ENCODE results near the gene BBS2. TPM values are rescaled to one million over a fixed set of nuclear protein-coding genes. Genes with fewer than 3 reads are reported as not detected.

The BBS2 gene
- total and polyA plus RNA-seq, 4 donors = 14.0 to 70.0 (median 33.0) TPM

- Histone ChIP-seq H3K27me3 (ENCODE audit: control insufficient read depth in 3 of 3, insufficient read depth in 3 of 3, low read length in 2 of 3) (peaks cover 0 to 3% (median 0%) of the 10 kb centered on the region in 3 donors), H3K36me3 (ENCODE audit: control insufficient read depth in 4 of 4, insufficient read depth in 4 of 4, low read length in 4 of 4) (no peaks in the 10 kb centered on the region), H3K9ac (ENCODE audit: insufficient read depth in 1 of 2, low read length in 2 of 2) (no peak overlapping the region), H3K4me3 (no peak overlapping the region), H3K27ac (ENCODE audit: low read depth in 1 of 2, low read length in 1 of 2) (no peak overlapping the region), H3K4me1 (ENCODE audit: control insufficient read depth in 5 of 5, insufficient read depth in 5 of 5, low read length in 5 of 5) (no peaks in the 10 kb centered on the region), H3K9me3 (ENCODE audit: control insufficient read depth in 4 of 4, insufficient read depth in 3 of 4, low read length in 3 of 4) (no peaks in the 10 kb centered on the region)
- ATAC-seq (ENCODE audit: insufficient read depth, low FRiP score) (no peak), DNase-seq (no peak)
- 18 to 26% methylated on average over 2 of the region's 2 CpGs for WGBS, 2 donors
- no peak for TF ChIP-seq CTCF (IDR thresholded peaks at IDR 0.05; ENCODE audit: control extremely low read depth, extremely low read depth)
Measured at GRCh38 chr16:56542039-56542438, 22.2 kb upstream of the BBS2 start.

GRCh38 chr16:56539656-56540055 is 19.8 kb upstream of the BBS2 start:
- no peak overlapping the region for H3K27ac ChIP-seq (ENCODE audit: low read depth in 1 of 2, low read length in 1 of 2)
- no peak overlapping the region for H3K4me3 ChIP-seq
- no peaks in the 10 kb centered on the region for H3K36me3 ChIP-seq (ENCODE audit: control insufficient read depth in 4 of 4, insufficient read depth in 4 of 4, low read length in 4 of 4)
- H3K9ac ChIP-seq (ENCODE audit: insufficient read depth in 1 of 2, low read length in 2 of 2) = no peak overlapping the region
- H3K9me3 ChIP-seq (ENCODE audit: control insufficient read depth in 4 of 4, insufficient read depth in 3 of 4, low read length in 3 of 4) = no peaks in the 10 kb centered on the region
- no peaks in the 10 kb centered on the region for H3K4me1 ChIP-seq (ENCODE audit: control insufficient read depth in 5 of 5, insufficient read depth in 5 of 5, low read length in 5 of 5)
- WGBS, 2 donors = 74 to 84% methylated on average over 4 of the region's 4 CpGs
- H3K27me3 ChIP-seq (ENCODE audit: control insufficient read depth in 3 of 3, insufficient read depth in 3 of 3, low read length in 2 of 3) = peaks cover 0 to 3% (median 0%) of the 10 kb centered on the region in 3 donors
- TF ChIP-seq CTCF (IDR thresholded peaks at IDR 0.05; ENCODE audit: control extremely low read depth, extremely low read depth) = no peak
- DNase-seq (no peak), ATAC-seq (ENCODE audit: insufficient read depth, low FRiP score) (no peak)

GRCh38 chr16:56538331-56538730 is 18.5 kb upstream of the BBS2 start:
- DNase-seq (no peak), ATAC-seq (ENCODE audit: insufficient read depth, low FRiP score) (no peak)
- H3K36me3 ChIP-seq (ENCODE audit: control insufficient read depth in 4 of 4, insufficient read depth in 4 of 4, low read length in 4 of 4) = no peaks in the 10 kb centered on the region
- WGBS, 2 donors = 92 to 94% methylated on average over 7 of the region's 7 CpGs
- no peaks in the 10 kb centered on the region for H3K9me3 ChIP-seq (ENCODE audit: control insufficient read depth in 4 of 4, insufficient read depth in 3 of 4, low read length in 3 of 4)
- H3K4me1 ChIP-seq (ENCODE audit: control insufficient read depth in 5 of 5, insufficient read depth in 5 of 5, low read length in 5 of 5) = no peaks in the 10 kb centered on the region
- no peak for TF ChIP-seq CTCF (IDR thresholded peaks at IDR 0.05; ENCODE audit: control extremely low read depth, extremely low read depth)
- no peak overlapping the region for H3K27ac ChIP-seq (ENCODE audit: low read depth in 1 of 2, low read length in 1 of 2)
- peaks cover 0 to 3% (median 0%) of the 10 kb centered on the region in 3 donors for H3K27me3 ChIP-seq (ENCODE audit: control insufficient read depth in 3 of 3, insufficient read depth in 3 of 3, low read length in 2 of 3)
- H3K9ac ChIP-seq (ENCODE audit: insufficient read depth in 1 of 2, low read length in 2 of 2) = no peak overlapping the region
- no peak overlapping the region for H3K4me3 ChIP-seq

- TF ChIP-seq CTCF (IDR thresholded peaks at IDR 0.05; ENCODE audit: control extremely low read depth, extremely low read depth) = no peak
- 85 to 93% methylated on average over 8 of the region's 8 CpGs for WGBS, 2 donors
- Histone ChIP-seq H3K9ac (ENCODE audit: insufficient read depth in 1 of 2, low read length in 2 of 2) (no peak overlapping the region), H3K4me3 (no peak overlapping the region), H3K4me1 (ENCODE audit: control insufficient read depth in 5 of 5, insufficient read depth in 5 of 5, low read length in 5 of 5) (no peaks in the 10 kb centered on the region), H3K36me3 (ENCODE audit: control insufficient read depth in 4 of 4, insufficient read depth in 4 of 4, low read length in 4 of 4) (no peaks in the 10 kb centered on the region), H3K27me3 (ENCODE audit: control insufficient read depth in 3 of 3, insufficient read depth in 3 of 3, low read length in 2 of 3) (peaks cover 0 to 4% (median 0%) of the 10 kb centered on the region in 3 donors), H3K9me3 (ENCODE audit: control insufficient read depth in 4 of 4, insufficient read depth in 3 of 4, low read length in 3 of 4) (no peaks in the 10 kb centered on the region), H3K27ac (ENCODE audit: low read depth in 1 of 2, low read length in 1 of 2) (no peak overlapping the region)
- ATAC-seq (ENCODE audit: insufficient read depth, low FRiP score) = no peak
- DNase-seq = no peak
Measured at GRCh38 chr16:56534847-56535383, 15.1 kb upstream of the BBS2 start.
